Gastroesophageal sphincter (tissue), 3 donors: ENCODE data around the gene MT1B.

ENCODE experiments used
- CTCF ChIP-seq, 4 experiments: fragments of 200-600 bp in 2 of 4; fragments of 450-650 bp in 2 of 4; sonication (generic) in 1 of 4; IDR thresholded peaks; one replicate each; pipeline ENCODE4 v1.5.1; 2017 to 2019; ENCODE audit warnings: antibody characterized with exemption in 4 of 4, mild to moderate bottlenecking in 2 of 4, moderate library complexity in 2 of 4
- POLR2AphosphoS5 ChIP-seq: sonication (generic); formaldehyde crosslinking; IDR thresholded peaks from one replicate; pipeline ENCODE4 v1.6.1; 2017; ENCODE audit warnings: antibody characterized with exemption

GRCh38 chr16:56636616-56637413, 14.9 kb upstream of the MT1B start:
- TF ChIP-seq POLR2AphosphoS5 = no peak
- TF ChIP-seq CTCF (IDR thresholded peaks at IDR 0.05) = no peak
